ENCODE measurements around the gene CEP131.

The CEP131 gene

DNA sequence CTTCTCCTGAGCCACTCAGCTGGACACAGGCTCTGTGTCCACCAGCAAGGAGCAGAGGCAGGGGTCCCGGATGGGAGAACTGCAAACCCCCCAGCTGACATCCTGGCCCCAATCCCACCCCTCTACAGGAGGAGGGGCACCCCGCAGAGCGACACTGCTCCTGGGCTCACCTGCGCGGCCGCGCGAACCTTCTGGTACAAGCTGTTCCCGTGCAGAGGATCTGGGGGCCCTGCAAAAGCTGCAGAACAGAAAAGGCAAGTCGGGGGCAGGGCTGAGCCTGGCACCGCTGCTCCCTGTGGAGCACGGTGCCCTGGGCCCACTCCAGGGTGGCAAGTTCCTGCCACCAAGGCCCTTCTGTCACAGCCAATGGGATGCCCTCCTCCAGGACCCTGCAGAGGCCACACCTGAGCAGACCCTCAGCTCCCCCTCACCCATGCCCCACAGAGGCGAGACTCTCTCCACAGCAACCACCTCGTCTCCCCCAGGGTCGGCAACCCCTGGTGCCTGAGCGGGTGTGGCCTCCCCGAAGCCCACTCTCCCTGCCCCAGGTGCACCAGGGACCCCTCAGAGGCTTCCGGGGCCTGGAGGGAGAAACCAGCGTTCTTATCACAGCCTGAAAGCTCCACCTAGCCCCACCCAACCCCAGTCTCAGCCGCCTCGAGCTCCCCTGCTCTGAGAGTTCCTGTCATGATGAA, 11.2 kb upstream of the CEP131 start:
- no peak for TF ChIP-seq ZNF701 (tag by site-specific recombination; IDR thresholded peaks at IDR 0.05)
- no peak for TF ChIP-seq ZNF175 (tag by site-specific recombination; IDR thresholded peaks at IDR 0.05)
- TF ChIP-seq ZNF239 (tag by site-specific recombination; IDR thresholded peaks at IDR 0.05) = no peak
- TF ChIP-seq, protein P1, sequence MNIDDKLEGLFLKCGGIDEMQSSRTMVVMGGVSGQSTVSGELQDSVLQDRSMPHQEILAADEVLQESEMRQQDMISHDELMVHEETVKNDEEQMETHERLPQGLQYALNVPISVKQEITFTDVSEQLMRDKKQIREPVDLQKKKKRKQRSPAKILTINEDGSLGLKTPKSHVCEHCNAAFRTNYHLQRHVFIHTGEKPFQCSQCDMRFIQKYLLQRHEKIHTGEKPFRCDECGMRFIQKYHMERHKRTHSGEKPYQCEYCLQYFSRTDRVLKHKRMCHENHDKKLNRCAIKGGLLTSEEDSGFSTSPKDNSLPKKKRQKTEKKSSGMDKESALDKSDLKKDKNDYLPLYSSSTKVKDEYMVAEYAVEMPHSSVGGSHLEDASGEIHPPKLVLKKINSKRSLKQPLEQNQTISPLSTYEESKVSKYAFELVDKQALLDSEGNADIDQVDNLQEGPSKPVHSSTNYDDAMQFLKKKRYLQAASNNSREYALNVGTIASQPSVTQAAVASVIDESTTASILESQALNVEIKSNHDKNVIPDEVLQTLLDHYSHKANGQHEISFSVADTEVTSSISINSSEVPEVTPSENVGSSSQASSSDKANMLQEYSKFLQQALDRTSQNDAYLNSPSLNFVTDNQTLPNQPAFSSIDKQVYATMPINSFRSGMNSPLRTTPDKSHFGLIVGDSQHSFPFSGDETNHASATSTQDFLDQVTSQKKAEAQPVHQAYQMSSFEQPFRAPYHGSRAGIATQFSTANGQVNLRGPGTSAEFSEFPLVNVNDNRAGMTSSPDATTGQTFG (tag by site-specific recombination; IDR thresholded peaks at IDR 0.05; ENCODE audit: borderline replicate concordance) = no peak
- TF ChIP-seq, protein P2, sequence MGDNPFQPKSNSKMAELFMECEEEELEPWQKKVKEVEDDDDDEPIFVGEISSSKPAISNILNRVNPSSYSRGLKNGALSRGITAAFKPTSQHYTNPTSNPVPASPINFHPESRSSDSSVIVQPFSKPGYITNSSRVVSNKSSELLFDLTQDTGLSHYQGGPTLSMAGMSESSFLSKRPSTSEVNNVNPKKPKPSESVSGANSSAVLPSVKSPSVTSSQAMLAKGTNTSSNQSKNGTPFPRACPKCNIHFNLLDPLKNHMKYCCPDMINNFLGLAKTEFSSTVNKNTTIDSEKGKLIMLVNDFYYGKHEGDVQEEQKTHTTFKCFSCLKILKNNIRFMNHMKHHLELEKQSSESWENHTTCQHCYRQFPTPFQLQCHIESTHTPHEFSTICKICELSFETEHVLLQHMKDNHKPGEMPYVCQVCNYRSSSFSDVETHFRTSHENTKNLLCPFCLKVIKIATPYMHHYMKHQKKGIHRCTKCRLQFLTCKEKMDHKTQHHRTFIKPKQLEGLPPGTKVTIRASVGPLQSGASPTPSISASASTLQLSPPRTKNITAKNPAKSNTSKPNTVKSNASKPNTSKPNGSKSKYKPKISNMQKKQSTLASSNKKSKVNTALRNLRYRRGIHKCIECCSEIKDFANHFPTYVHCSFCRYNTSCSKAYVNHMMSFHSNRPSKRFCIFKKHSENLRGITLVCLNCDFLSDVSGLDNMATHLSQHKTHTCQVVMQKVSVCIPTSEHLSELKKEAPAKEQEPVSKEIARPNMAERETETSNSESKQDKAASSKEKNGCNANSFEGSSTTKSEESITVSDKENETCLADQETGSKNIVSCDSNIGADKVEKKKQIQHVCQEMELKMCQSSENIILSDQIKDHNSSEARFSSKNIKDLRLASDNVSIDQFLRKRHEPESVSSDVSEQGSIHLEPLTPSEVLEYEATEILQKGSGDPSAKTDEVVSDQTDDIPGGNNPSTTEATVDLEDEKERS (tag by site-specific recombination; IDR thresholded peaks at IDR 0.05) = no peak
- no peak for TF ChIP-seq ZFP3 (tag by site-specific recombination; IDR thresholded peaks at IDR 0.05; ENCODE audit: low read depth)
- TF ChIP-seq ZNF660 (tag by site-specific recombination; IDR thresholded peaks at IDR 0.05) = no peak
- no peak for TF ChIP-seq IKZF3 (tag by site-specific recombination; IDR thresholded peaks at IDR 0.05)
- TF ChIP-seq OSR2 (tag by site-specific recombination; IDR thresholded peaks at IDR 0.05) = no peak
- no peak for TF ChIP-seq ZNF10 (tag by site-specific recombination; IDR thresholded peaks at IDR 0.05)
- no peak for TF ChIP-seq SP3 (tag by site-specific recombination; IDR thresholded peaks at IDR 0.05)
- TF ChIP-seq ZNF510 (tag by site-specific recombination; IDR thresholded peaks at IDR 0.05; ENCODE audit: insufficient replicate concordance) = no peak
- TF ChIP-seq, protein P3, sequence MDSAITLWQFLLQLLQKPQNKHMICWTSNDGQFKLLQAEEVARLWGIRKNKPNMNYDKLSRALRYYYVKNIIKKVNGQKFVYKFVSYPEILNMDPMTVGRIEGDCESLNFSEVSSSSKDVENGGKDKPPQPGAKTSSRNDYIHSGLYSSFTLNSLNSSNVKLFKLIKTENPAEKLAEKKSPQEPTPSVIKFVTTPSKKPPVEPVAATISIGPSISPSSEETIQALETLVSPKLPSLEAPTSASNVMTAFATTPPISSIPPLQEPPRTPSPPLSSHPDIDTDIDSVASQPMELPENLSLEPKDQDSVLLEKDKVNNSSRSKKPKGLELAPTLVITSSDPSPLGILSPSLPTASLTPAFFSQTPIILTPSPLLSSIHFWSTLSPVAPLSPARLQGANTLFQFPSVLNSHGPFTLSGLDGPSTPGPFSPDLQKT (IDR thresholded peaks at IDR 0.05; ENCODE audit: borderline replicate concordance, low read depth, low read length) = no peak
- TF ChIP-seq, protein P4, sequence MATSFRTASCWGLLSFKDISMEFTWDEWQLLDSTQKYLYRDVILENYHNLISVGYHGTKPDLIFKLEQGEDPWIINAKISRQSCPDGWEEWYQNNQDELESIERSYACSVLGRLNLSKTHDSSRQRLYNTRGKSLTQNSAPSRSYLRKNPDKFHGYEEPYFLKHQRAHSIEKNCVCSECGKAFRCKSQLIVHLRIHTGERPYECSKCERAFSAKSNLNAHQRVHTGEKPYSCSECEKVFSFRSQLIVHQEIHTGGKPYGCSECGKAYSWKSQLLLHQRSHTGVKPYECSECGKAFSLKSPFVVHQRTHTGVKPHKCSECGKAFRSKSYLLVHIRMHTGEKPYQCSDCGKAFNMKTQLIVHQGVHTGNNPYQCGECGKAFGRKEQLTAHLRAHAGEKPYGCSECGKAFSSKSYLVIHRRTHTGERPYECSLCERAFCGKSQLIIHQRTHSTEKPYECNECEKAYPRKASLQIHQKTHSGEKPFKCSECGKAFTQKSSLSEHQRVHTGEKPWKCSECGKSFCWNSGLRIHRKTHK (tag by site-specific recombination; IDR thresholded peaks at IDR 0.05) = no peak
- ChIA-PET CTCF (interaction anchor here (0.6 to 1.2 kb wide), 2 partner anchors 91 to 137 kb away, joined by 3 read pairs; no protein-coding TSS in a partner anchor), POLR2A (interaction anchor here (3.8 kb wide), 1 partner anchor 11 kb away, joined by 22 read pairs; the partner anchor contains the start of gene CEP131)
- H3K4me3 ChIP-seq (ENCODE audit: low read depth, low read length) = no peak overlapping the region
- no peak overlapping the region for H3K27ac ChIP-seq (ENCODE audit: extremely low read depth, low read depth, low read length)
- H3K9me3 ChIP-seq (ENCODE audit: control insufficient read depth, insufficient read depth, low read depth, low read length) = no peaks in the 10 kb centered on the region
- peaks cover 5 to 64% of the 10 kb centered on the region in 2 experiments; a peak in 2 of 3 replicates for H3K36me3 ChIP-seq (ENCODE audit: control insufficient read depth in 2 of 2, insufficient read depth in 1 of 2, low read length in 2 of 2)
- peaks cover 8% of the 10 kb centered on the region for H3K4me1 ChIP-seq (ENCODE audit: control insufficient read depth, insufficient read depth, low read length)

DNA sequence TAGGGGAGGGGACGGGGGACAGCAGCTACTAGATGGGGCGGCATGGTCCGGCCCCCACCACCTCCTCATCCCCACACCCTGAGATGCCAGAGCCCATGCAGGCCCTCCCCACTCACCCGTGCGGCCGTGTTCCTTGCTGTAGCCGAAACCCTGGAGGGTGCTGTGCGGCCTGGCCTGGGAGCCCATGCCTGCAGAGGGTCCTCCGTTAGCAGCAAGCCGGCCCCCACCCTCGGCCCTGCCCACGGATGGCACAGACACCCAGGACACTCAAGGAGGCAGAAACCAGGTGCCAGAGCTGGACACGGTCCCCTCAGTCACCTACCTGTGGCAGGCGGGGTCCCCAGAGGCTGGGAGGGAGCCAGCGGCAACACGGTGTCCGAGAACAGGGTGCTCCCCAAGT, 10.6 kb upstream of the CEP131 start:
- H3K36me3 ChIP-seq (ENCODE audit: control insufficient read depth in 2 of 2, insufficient read depth in 1 of 2, low read length in 2 of 2) = peaks cover 5 to 70% of the 10 kb centered on the region in 2 experiments; a peak in 2 of 3 replicates
- ChIA-PET POLR2A (interaction anchor here (3.8 kb wide), 1 partner anchor 10 kb away, joined by 22 read pairs; the partner anchor contains the start of gene CEP131), CTCF (interaction anchor here (0.5 to 1.4 kb wide), 3 partner anchors 11 to 251 kb away, joined by 3 to 7 read pairs (median 4); partner anchors contain the start of gene CEP131)
- H3K27ac ChIP-seq (ENCODE audit: extremely low read depth, low read depth, low read length) = no peak overlapping the region
- H3K4me1 ChIP-seq (ENCODE audit: control insufficient read depth, insufficient read depth, low read length) = peaks cover 8% of the 10 kb centered on the region
- no peak overlapping the region for H3K4me3 ChIP-seq (ENCODE audit: low read depth, low read length)
- H3K9me3 ChIP-seq (ENCODE audit: control insufficient read depth, insufficient read depth, low read depth, low read length) = no peaks in the 10 kb centered on the region
- no peak for TF ChIP-seq ZBTB48 (tag by site-specific recombination; IDR thresholded peaks at IDR 0.05)
- TF ChIP-seq ZNF530 (tag by site-specific recombination; IDR thresholded peaks at IDR 0.05; ENCODE audit: low read depth) = no peak
- TF ChIP-seq, protein P5, sequence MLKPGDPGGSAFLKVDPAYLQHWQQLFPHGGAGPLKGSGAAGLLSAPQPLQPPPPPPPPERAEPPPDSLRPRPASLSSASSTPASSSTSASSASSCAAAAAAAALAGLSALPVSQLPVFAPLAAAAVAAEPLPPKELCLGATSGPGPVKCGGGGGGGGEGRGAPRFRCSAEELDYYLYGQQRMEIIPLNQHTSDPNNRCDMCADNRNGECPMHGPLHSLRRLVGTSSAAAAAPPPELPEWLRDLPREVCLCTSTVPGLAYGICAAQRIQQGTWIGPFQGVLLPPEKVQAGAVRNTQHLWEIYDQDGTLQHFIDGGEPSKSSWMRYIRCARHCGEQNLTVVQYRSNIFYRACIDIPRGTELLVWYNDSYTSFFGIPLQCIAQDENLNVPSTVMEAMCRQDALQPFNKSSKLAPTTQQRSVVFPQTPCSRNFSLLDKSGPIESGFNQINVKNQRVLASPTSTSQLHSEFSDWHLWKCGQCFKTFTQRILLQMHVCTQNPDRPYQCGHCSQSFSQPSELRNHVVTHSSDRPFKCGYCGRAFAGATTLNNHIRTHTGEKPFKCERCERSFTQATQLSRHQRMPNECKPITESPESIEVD (tag by site-specific recombination; IDR thresholded peaks at IDR 0.05) = no peak
- no peak for TF ChIP-seq ZNF366 (tag by site-specific recombination; conservative IDR thresholded peaks at IDR 0.05)
- TF ChIP-seq ZNF514 (tag by site-specific recombination; IDR thresholded peaks at IDR 0.05) = no peak
- TF ChIP-seq KLF10 (tag by site-specific recombination; IDR thresholded peaks at IDR 0.05) = no peak
- TF ChIP-seq, protein P6, sequence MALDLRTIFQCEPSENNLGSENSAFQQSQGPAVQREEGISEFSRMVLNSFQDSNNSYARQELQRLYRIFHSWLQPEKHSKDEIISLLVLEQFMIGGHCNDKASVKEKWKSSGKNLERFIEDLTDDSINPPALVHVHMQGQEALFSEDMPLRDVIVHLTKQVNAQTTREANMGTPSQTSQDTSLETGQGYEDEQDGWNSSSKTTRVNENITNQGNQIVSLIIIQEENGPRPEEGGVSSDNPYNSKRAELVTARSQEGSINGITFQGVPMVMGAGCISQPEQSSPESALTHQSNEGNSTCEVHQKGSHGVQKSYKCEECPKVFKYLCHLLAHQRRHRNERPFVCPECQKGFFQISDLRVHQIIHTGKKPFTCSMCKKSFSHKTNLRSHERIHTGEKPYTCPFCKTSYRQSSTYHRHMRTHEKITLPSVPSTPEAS (tag by site-specific recombination; IDR thresholded peaks at IDR 0.05) = no peak
- TF ChIP-seq SP2 (tag by site-specific recombination; IDR thresholded peaks at IDR 0.05) = no peak
